Measurements from ENCODE around the gene GPSM1.

DNA sequence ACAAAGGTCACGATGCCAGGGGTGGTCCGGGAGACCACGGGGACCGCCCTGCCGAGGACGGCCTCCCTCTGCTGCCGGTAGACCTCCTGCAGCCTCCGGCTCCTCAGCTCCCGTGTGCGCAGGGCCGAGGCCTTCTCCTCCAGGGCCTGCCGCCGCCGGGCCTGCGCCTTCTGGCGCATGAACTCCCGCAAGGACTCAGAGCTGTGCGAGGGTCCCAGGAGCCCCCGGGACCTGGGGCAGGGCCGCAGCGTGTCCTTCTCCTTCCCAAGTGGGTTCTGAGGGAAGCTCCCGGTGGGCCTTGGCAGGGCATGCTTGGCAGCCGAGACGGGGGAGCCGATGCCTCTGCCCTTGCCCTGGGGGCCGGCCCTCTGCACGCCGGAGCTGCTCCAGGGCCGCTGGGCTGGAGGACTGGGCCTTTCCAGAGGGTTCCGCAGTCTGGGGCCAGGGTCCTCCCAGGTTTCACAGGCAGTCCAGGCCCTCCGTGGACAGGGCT lies 36.8 kb upstream of the GPSM1 start:
- TF ChIP-seq CTCF (IDR thresholded peaks at IDR 0.05; ENCODE audit: insufficient read depth, low read depth, low read length) (no peak), EZH2 (IDR thresholded peaks at IDR 0.05; ENCODE audit: insufficient read depth, low read length) (no peak)
